Heart left ventricle (tissue), 13 donors: ENCODE measurements around the gene ACO1.

Source experiments
- POLR2A ChIP-seq, 2 donors: fragments of 450-650 bp; IDR thresholded peaks; one replicate each; pipeline ENCODE4 v1.6.1; 2017; ENCODE audit warnings: antibody characterized with exemption in 2 of 2, mild to moderate bottlenecking in 2 of 2, moderate library complexity in 2 of 2
- TF ChIP-seq, protein P1 (sequence below), 12 donors: fragments of 200-600 bp; sonication (generic) in 4 of 12; IDR thresholded peaks; one replicate each; pipeline versions ENCODE4 v1.5.0 to v1.8.0; 2018 to 2022; ENCODE audit warnings: antibody characterized with exemption in 12 of 12, mild to moderate bottlenecking in 5 of 12
- donor health status: ischemic (EF 13 %, LVEDD 7.1; RV severe dilation, severe dysfunction).
- donor health status: DM: no; HTN: yes; CAD: no.
- donor health status: DM: no; HTN: no; CAD: no.
- donor health status: ischemic (EF 25% LVEDD 6.9; RV normal size, moderate dysfunction).
- donor health status: ischemic (EF 25% LVEDD 5.7; RV mildly dilated, moderate dysfunction).
- donor health status: ischemic (EF 35%, LVEDD 5.7; RV mildly dilated, moderate dysfunction).
- donor health status: nonischemic (EF 11% LVEDD 7.7; RV severe dilation, severe dysfunction).
- donor health status: DM: yes; HTN: yes; CAD: no.
- donor health status: PGD.
- donor health status: ischemic (EF 29% LVEDD 5.4; RV normal size, mild dysfunction).
- donor health status: nonischemic (EF 23%, LVEDD 6.1; RV moderate dilation, normal function).

- TF ChIP-seq, protein P1, sequence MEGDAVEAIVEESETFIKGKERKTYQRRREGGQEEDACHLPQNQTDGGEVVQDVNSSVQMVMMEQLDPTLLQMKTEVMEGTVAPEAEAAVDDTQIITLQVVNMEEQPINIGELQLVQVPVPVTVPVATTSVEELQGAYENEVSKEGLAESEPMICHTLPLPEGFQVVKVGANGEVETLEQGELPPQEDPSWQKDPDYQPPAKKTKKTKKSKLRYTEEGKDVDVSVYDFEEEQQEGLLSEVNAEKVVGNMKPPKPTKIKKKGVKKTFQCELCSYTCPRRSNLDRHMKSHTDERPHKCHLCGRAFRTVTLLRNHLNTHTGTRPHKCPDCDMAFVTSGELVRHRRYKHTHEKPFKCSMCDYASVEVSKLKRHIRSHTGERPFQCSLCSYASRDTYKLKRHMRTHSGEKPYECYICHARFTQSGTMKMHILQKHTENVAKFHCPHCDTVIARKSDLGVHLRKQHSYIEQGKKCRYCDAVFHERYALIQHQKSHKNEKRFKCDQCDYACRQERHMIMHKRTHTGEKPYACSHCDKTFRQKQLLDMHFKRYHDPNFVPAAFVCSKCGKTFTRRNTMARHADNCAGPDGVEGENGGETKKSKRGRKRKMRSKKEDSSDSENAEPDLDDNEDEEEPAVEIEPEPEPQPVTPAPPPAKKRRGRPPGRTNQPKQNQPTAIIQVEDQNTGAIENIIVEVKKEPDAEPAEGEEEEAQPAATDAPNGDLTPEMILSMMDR (IDR thresholded peaks at IDR 0.05) = no peak
- no peak for TF ChIP-seq POLR2A (IDR thresholded peaks at IDR 0.05)
Observed at GRCh38 chr9:32430720-32431119, 46.3 kb downstream of the ACO1 start.
